Measurements from ENCODE around the gene RHBDD1.
A peak's percentile ranks its signal among the peaks of the same experiment; 100 is the strongest.

Gene RHBDD1

DNA sequence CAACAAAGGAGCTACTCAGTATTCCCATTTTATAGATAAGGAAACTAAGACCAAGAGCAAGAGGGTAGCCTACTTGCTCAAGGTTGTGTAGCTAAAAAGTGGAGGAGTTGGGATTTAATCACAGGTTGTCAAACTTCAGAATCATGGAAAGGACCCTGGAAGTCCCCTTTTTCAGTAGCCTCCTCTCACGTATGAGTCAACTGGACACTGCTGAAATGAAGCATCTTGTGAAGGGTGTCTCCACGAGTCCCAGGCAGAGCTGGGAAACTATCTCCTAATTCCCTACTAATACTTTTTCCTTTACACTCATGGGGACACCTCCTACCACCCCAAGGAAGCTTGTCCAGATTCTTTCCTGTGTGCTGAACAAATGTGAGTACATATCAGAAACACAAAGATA lies 155.8 kb downstream of the RHBDD1 start:
- TF ChIP-seq Cebpa-rat (IDR thresholded peaks at IDR 0.05), result no peak
- Histone ChIP-seq H3K4me2 (no peak overlapping the region), H3K4me3 (no peak overlapping the region), H3K36me3 (peaks cover 17% of the 10 kb centered on the region), H3K27ac (no peak overlapping the region), H3K27me3 (no peaks in the 10 kb centered on the region), H4K20me1 (no peaks in the 10 kb centered on the region), H3K9ac (no peak overlapping the region), H3K4me1 (peaks cover 27% of the 10 kb centered on the region), H3K9me3 (peaks cover 9% of the 10 kb centered on the region; the same call in 1 of the 2 replicates)

DNA sequence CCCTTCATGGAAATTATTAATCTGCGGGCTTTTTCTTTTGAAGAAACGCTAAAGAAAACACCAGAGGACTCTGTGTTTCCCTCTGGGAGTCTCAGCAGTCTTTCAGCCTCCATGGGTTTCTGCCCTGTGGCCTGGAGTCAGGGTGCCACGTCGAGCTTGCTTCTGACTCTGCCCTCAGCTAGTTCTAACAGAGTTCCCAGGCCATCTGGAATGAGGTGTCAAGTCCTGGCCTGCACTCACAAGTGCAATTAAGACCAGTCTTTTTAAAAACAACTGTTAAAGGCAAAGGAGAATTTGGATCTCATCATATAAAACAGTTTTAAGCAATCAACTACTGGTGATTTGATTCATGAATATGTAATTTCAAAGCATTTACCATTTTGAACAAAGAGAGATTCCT lies 157.3 kb downstream of the RHBDD1 start:
- H3K9ac ChIP-seq, result no peak overlapping the region

DNA sequence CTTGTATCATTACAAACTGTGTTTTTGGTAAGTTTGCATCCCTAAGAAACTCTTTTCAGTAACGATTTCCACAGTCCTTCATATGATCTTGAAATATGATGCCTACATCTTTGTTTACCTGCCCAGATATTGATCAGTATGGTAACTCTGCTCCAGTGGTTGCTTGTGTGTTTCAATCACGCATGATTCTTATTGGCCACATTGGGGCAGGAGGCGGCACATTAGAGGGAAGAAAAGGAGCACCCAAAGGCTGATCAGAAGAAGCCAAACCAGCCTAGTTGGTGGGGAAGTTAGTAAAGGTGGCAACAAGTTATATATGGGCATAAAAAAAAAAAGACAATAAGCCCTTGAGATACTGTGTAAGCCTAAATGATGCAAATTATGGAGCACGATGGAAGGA lies 158.9 kb downstream of the RHBDD1 start:
- Histone ChIP-seq H3K9me3 (peaks cover 13% of the 10 kb centered on the region; the same call in 1 of the 2 replicates), H3K4me3 (no peak overlapping the region), H4K20me1 (no peaks in the 10 kb centered on the region), H3K27ac (peak overlapping the region; percentile 19; the same call in 1 of the 2 replicates), H3K9ac (no peak overlapping the region), H3K4me2 (peak overlapping the region; percentile 76), H3K36me3 (peaks cover 28% of the 10 kb centered on the region), H3K4me1 (peaks cover 27% of the 10 kb centered on the region), H3K27me3 (no peaks in the 10 kb centered on the region)
- no peak for TF ChIP-seq Cebpa-rat (IDR thresholded peaks at IDR 0.05)

More for the DNA sequence above, 157.3 kb downstream of the RHBDD1 start:
- no peak for TF ChIP-seq Cebpa-rat (IDR thresholded peaks at IDR 0.05)
- H4K20me1 ChIP-seq, result no peaks in the 10 kb centered on the region
- no peaks in the 10 kb centered on the region for H3K27me3 ChIP-seq
- H3K4me1 ChIP-seq, result peaks cover 27% of the 10 kb centered on the region
- peaks cover 21% of the 10 kb centered on the region for H3K36me3 ChIP-seq
- H3K4me3 ChIP-seq, result no peak overlapping the region
- H3K9me3 ChIP-seq, result peaks cover 9% of the 10 kb centered on the region; the same call in 1 of the 2 replicates
- H3K27ac ChIP-seq, result no peak overlapping the region
- no peak overlapping the region for H3K4me2 ChIP-seq

DNA sequence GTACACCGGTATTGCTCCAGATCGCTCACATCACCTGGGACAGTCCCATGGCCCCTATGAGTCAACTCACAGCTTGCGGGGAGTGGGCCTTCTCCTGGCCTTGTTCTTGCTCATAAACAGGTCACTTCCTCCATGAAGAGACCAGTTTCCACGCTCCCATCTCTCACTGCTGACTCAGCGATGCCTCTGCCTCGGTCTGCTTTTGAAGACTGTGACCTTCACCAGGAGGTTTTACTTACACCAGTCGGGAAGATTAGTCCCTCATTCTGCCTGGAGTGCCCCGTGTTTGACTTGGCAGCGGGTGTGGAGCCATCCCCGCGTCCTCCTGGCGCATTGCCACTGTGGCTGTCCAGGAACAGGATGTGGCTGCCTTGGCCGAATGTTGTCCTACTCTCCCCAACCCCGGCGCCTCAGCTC lies 159.8 kb downstream of the RHBDD1 start:
- no peak for TF ChIP-seq Cebpa-rat (IDR thresholded peaks at IDR 0.05)
- Histone ChIP-seq H3K36me3 (peaks cover 28% of the 10 kb centered on the region), H3K9ac (no peak overlapping the region; the same call in 1 of the 2 replicates)

DNA sequence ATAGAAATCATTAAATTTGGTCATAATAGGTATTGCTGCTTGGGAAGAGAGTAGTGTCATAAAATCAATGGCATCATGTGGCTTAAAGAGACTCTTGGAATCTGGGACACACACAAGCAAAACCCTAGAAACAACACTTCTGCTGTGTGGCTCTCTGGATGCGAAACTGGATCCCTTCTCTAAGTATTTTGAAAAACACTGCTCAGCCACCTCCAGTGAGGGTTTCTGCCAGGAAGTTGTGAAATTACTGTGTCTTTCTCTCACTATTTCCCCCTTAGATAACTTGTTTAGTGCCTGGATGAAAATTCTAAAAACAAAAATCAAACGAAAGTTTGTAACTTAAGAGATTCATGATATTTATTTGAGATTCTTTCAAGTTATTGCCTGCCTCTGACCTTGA lies 163.8 kb downstream of the RHBDD1 start:
- no peak overlapping the region for H3K27ac ChIP-seq
- peaks cover 20% of the 10 kb centered on the region for H3K36me3 ChIP-seq
- H3K27me3 ChIP-seq, result no peaks in the 10 kb centered on the region
- H3K9ac ChIP-seq, result no peak overlapping the region
- H3K4me1 ChIP-seq, result peaks cover 18% of the 10 kb centered on the region
- no peak for TF ChIP-seq Cebpa-rat (IDR thresholded peaks at IDR 0.05)
- H3K9me3 ChIP-seq, result peaks cover 20% of the 10 kb centered on the region; the same call in 1 of the 2 replicates
- no peak overlapping the region for H3K4me2 ChIP-seq
- no peaks in the 10 kb centered on the region for H4K20me1 ChIP-seq
- no peak overlapping the region for H3K4me3 ChIP-seq

More for the DNA sequence above, 159.8 kb downstream of the RHBDD1 start:
- no peaks in the 10 kb centered on the region for H4K20me1 ChIP-seq
- peak overlapping the region; percentile 53; the same call in 1 of the 2 replicates for H3K27ac ChIP-seq
- H3K4me1 ChIP-seq, result peaks cover 27% of the 10 kb centered on the region
- no peak overlapping the region; the same call in 1 of the 2 replicates for H3K4me3 ChIP-seq
- H3K9me3 ChIP-seq, result peaks cover 15% of the 10 kb centered on the region; the same call in 1 of the 2 replicates
- H3K4me2 ChIP-seq, result peak overlapping the region; percentile 76
- no peaks in the 10 kb centered on the region for H3K27me3 ChIP-seq

DNA sequence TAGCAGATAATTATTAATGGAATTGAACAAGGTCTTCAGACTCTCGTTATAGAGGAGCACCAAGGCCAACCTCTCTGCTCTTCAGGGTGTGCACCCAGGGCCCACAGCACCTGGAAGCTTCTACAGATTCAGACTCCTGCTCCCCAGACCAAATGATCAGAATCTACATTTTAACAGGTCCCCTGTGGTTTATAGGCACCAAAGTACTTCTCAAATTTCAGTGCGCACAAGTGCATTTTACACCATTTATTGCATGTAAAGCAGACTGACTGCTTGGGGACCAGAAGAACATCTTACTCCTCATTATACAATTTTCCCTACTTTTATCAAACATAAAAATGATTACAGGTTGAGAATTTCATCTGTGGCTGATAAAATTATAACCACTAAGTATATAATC lies 164.3 kb downstream of the RHBDD1 start:
- Histone ChIP-seq H3K9me3 (peaks cover 20% of the 10 kb centered on the region; the same call in 1 of the 2 replicates), H3K4me1 (peaks cover 13% of the 10 kb centered on the region), H3K27ac (no peak overlapping the region), H3K4me3 (no peak overlapping the region), H4K20me1 (no peaks in the 10 kb centered on the region), H3K4me2 (no peak overlapping the region), H3K36me3 (peaks cover 20% of the 10 kb centered on the region), H3K27me3 (no peaks in the 10 kb centered on the region), H3K9ac (no peak overlapping the region)
- TF ChIP-seq Cebpa-rat (IDR thresholded peaks at IDR 0.05), result no peak

DNA sequence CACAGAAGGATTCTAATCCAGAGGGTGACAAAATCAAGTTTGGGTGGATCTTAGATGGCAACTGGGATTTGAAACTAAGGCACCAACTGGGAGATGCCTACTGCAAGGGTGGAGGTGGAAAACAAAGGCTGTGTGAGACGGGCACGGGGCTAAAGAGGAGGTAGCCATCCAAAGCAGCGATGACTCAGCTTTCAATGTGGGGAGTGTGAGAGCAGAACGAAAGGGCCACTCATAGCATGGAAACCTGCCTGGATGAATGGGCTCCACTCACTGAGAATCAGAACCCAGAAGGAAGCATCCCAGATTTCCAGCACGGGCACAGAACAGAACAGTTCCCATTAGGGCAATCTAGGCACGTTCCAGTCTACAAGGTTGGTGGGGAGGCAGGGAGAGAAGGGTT lies 168.6 kb downstream of the RHBDD1 start:
- H3K27ac ChIP-seq, result no peak overlapping the region
- H4K20me1 ChIP-seq, result no peaks in the 10 kb centered on the region
- H3K9me3 ChIP-seq, result peaks cover 7% of the 10 kb centered on the region; the same call in 1 of the 2 replicates
- H3K4me2 ChIP-seq, result no peak overlapping the region
- H3K36me3 ChIP-seq, result 0 out of 2 replicates have a peak, but pooled peaks cover under 1% of the 10 kb centered on the region
- no peaks in the 10 kb centered on the region for H3K27me3 ChIP-seq
- H3K4me3 ChIP-seq, result no peak overlapping the region
- H3K4me1 ChIP-seq, result no peaks in the 10 kb centered on the region
- H3K9ac ChIP-seq, result no peak overlapping the region
- no peak for TF ChIP-seq Cebpa-rat (IDR thresholded peaks at IDR 0.05)

DNA sequence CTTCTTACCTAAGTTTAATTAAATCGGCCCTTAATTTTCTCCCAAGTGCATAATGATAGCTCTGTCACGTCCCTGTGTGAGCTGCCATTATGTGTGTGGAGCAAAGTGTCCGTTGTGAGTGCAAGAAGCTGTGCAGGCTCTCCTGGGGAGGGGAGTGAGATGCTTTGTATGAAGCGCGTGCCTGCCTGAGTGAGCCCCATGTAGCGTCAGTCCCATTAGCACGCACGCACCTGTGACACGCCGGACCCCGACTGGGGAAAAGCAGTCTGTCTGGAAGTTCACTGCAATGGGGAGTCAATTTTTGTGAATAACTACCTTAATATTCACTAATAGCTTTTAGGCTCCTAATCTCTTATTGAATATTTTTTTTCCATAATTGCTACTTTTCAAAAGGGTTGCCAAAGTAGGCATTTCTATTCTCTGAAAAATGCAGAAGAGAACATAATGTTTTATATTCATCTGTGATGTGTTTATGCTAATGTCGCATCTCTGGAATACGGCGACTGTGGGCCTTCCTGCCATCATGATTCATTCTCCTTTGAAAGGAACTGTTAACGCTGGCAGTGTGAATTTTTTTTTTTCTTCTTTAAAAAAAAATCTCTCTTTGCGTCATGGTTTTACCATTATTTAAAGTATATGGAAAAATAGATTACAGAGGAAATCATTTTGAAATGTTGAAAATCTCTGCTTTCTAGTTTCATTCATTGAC lies 170.5 kb downstream of the RHBDD1 start:
- Histone ChIP-seq H4K20me1 (no peaks in the 10 kb centered on the region), H3K9me3 (no peaks in the 10 kb centered on the region), H3K36me3 (no peaks in the 10 kb centered on the region), H3K9ac (no peak overlapping the region), H3K27ac (no peak overlapping the region), H3K4me2 (no peak overlapping the region), H3K4me1 (no peaks in the 10 kb centered on the region), H3K4me3 (no peak overlapping the region), H3K27me3 (no peaks in the 10 kb centered on the region)
- TF ChIP-seq Cebpa-rat (IDR thresholded peaks at IDR 0.05), result no peak

DNA sequence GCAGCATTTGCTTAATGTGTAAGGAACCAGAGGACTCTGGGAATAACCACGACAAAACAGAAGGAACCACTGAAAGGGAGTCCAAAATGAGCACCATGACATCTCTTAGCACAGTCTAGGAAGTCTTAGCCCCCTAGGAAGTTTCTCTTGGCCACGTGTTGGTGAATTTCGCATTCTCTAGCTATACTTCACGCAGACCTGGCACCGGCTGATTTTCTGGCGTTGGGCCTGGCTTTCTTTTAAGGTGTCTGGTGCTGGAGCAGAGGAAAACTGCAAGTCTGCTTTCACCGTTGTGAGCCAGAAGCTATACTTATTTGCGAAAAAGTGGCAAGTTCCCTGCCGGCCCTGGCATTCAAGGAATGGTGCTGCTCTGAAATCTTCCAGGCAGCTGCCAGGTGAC lies 171.3 kb downstream of the RHBDD1 start:
- Histone ChIP-seq H3K4me2 (no peak overlapping the region), H3K4me1 (peaks cover under 1% of the 10 kb centered on the region; the same call in 1 of the 2 replicates), H3K36me3 (no peaks in the 10 kb centered on the region), H3K9ac (no peak overlapping the region), H3K27ac (no peak overlapping the region), H3K9me3 (no peaks in the 10 kb centered on the region), H3K4me3 (no peak overlapping the region), H4K20me1 (no peaks in the 10 kb centered on the region), H3K27me3 (no peaks in the 10 kb centered on the region)
- TF ChIP-seq Cebpa-rat (IDR thresholded peaks at IDR 0.05), result no peak

DNA sequence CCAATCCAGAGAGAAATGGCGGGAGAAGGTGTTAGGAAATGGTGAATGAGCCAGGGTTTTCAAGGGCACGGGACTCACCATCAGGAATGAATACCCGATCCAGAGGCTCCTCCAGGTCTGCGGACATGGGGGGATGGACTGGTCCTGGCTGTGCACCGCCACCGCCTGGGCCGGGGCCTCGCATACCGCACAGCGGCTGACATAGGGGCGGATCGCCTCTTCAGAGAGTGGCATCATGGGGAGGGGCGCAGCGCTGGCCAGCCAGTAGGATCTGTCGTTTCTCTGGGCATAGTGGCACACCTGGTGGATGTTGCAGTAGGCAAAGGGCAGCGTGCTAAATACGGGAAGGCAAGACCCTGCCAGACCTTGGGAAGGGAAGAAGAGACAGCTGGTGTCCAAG lies 172.1 kb downstream of the RHBDD1 start:
- no peak for TF ChIP-seq Cebpa-rat (IDR thresholded peaks at IDR 0.05)
- H3K27ac ChIP-seq, result no peak overlapping the region
- no peaks in the 10 kb centered on the region for H4K20me1 ChIP-seq
- no peaks in the 10 kb centered on the region for H3K27me3 ChIP-seq
- H3K4me1 ChIP-seq, result peaks cover 8% of the 10 kb centered on the region
- no peaks in the 10 kb centered on the region for H3K9me3 ChIP-seq
- H3K4me3 ChIP-seq, result no peak overlapping the region
- H3K4me2 ChIP-seq, result no peak overlapping the region
- no peak overlapping the region for H3K9ac ChIP-seq
- H3K36me3 ChIP-seq, result no peaks in the 10 kb centered on the region

All from BLaER1 (cell line).